NCI-H1048 (cell line): ENCODE data around the gene NFIA.

ENCODE experiments used
- DNase-seq: peaks from one replicate; lab custom pipeline; 2025; lab: John Stamatoyannopoulos, UW

NFIA gene

DNA sequence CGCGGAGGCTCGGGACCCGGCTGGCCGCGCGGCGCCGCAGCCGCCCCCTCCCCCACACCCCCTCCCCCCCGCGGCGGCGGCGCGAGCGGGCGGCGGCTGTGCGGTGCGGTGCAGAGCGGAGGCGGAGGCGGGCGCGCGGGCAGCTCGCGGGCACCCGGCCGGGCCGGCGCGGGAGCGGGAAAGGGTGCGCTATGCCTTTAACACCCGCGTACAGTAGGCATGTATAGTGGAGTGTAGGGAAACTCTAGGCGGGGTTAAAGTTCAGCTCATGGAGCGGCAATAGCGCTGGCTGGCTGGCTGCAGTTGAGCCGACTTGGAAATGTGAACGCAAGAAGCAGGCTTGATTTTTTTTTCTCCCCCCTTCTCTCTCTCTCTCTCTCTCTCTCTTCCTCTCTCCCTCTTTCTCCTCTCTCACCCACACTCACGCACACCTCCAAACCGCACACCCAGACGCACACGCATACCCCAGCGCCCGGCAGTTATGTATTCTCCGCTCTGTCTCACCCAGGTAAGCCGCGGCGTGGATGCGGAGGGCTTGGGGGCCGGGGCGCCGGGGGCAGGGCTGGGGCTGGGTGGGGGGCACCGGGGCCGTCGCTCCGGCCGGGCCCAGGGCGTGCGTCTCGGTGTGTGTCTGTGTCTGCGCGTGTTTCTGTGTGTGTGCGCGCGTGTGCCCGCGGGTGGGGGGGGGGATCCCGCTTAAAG is at the start of gene NFIA:
NFIA (plus strand) TSS at position 251 of the 702 bp plus-strand sequence.
- no peak for DNase-seq

DNA sequence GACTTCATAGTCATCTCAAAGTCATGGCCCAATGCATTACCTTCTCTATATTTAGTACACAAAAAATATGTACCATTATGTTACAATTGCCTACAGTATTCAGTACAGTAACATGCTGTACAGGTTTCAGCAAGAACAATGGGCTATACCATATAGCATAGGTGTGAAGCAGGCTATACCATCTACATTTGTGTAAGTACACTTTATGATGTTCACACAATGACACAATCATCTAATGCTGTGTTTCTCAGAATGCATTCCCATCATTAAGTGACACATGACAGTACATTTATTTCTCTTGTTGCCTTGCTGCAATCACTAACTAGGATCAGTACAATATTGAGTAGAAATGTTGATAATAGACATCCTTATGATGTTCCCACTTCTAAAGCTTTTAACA is 46.5 kb upstream of the NFIA start:
- no peak for DNase-seq

DNA sequence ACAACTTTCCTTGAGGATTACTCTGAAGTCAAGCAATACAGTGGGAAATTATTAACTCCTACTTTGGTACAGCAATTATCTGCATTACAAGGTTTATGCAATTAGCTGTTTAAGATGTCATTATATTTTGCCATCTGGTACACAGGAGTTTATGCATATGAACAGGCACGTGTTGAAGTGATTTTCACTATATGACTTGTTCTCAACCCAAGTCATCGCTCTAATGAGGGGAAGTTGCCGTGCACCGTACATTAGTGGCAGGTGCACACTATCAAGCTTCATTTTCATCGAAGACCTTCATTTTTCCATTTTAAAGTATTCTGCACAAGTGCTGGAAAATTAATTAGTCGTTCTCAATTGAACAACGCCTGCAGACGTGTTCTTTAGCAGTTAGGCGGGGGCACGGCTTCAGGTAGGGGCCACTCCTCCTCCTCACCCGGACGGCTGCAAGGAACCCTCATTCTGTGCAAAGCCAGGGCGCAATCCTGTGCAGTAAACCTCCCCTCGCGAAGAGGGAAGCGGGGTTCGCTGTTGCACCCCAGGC is 39.8 kb upstream of the NFIA start:
- no peak for DNase-seq

DNA sequence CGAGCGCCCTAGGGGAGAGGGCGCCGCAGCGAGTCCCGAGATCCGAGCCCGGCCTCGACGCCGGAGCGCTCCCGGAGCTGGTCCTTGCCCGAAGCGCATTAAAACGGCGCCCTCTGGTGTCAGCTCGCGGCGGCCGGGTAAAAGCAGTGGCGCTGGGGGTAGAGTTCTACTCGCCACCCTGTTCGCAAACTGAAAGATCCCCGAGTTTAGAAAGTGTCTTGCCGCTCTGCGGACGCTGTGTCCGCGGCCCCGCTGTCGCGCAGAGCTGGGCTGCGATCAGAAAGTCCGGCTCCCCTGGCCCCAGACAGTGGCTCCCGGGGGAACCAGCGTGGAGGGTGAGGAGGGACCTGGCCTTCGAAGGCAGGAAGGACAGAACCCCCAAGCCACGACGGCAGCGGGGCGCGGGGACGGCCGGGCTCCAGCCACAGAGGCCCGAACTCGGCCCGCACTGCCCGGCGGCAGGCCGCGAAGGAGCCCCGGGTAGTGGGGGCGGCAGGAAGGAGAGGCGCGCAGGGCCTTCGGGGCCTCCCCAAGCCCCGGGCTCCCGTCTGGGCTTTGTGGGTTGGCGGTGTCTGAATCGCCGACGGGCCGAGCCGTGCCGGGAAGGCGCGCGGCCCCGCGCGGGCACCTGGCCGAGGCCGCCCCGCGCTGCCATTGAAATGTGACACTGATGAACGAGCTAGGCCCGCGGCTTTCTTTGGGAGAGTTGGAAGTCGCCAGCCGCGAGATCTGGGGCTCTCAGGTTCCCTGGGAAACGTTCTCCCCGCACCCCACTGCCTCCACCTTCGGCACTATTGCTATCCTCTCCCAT is 39.1 kb upstream of the NFIA start:
- peak; percentile 41 for DNase-seq

DNA sequence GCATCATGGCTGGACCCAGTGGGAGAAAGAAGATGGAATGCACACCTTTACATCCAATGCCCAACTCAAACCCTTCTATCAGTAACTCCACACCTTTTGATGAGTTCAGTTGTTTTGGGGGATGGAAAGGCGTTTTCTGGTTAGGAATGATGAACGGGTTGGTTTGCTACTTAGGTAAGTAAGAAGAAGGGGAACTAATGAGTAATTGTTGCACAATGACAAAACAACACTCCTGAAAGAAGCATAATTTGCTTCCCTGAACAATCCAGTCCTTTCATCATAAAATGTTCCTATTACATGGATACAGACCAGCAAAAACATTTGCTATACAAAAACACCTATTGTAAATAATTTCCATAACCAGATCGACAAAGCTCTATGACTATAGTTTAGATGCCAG is 35.9 kb upstream of the NFIA start:
- no peak for DNase-seq

DNA sequence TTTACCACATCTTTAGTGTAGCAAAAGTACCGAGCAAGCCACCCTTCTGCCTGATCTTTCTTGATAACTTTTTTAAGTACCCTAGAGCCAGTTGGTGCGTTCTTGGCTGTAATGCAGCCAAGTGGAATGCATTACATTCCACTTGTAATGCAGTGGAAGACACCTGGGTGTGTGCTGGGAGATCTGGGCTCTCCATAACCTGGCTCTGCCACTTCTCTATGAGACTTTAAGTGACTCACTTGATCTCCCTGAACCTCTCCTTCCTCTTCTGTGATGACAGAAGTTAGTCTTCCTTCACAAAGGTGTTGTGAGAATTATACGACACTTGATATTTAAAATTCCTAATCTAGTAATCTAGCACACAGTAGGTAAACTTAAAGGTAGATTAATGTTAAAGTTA is 35.3 kb upstream of the NFIA start:
- no peak for DNase-seq

DNA sequence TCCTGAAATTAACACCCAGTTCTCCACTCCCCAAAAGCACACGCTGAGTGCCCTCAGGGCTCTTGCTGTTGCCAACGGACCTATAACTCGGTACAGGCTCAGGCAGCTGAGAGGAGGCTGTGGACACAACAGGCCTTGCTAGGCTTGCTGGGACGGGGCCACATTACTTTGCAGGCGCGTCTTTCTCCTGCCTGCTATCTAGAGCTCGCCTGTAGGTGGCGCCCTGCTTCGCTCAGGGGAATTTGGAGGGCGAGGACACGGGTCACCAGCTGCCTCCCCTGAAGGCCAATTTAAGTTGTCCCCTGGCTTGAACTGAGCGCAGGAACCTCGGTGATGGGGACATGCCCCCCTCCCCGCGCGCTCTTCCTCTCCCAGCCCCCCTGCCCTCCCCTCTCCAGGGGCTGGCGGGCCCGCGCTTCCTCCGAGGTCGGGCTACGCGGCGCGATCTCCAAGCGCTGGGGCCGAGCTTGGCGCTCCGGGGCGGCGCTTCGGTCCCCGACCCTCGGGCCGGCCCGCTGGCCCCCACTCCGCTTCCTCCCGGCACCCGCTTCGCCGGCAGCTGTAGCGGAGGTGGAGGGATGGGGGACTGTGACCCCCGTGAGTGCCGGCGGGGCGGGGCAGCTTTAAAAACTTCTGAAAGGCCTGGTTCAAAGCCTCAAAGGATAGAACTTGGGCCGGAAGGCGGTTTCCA is 32.4 kb upstream of the NFIA start:
- DNase-seq = peak; percentile 56

DNA sequence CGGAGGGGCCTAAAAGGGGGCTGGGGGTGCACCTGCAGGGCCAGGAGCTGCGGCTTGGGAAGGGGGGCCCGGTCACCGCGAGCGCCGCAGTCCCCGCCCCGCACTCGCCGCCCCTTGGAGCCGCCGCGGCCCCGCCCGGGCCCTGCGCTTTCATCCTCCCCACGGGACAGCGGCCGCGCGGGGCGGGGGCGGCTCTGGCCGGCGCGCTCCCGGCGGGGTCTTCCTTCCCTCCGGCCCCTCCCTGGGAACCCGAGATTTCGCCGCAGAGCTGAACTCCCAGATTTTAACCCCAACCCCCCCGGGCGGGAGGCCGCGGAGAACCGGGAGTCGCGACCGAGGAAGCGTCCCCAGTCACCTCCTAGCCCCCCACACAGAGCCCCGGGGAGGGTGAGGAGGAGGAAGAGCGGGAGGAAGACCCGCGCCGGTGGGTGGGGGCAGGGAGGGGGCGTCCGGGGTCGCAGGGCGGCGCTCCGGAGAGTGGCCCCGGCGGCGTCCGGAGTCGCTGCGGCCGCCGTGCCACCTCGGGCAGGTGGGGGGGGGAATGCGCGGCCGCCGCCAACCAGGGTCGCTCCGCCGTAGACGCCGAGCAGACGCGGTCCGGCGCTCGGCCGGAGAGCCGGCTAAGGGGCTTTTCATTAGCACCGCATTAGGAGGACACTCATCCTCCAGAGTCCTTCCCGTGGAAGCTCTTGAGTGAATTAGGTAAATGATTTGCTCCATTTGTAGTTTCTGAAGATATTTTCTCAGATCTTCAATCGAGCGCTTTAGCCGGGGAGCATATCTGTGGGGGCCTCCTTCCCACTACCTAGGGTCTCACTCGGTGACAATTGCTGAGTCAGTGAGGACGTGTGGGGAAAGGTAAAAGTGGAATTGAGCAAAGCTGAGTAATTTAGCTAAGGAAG is 31.6 kb upstream of the NFIA start:
- no peak for DNase-seq

DNA sequence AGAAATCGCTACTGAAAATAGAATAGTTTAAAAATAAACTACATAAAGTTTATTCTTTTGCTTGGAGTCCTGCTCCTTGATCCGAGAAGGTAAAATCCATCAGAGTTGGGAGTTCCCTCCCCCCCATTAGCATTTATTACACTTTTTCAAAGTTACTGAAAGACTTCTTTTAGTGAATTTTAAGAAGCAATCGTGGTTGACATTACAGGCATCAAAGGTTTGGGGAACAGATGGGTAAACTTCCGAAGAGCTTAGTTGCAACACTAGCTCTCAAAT is 31.0 kb upstream of the NFIA start:
- DNase-seq = no peak

DNA sequence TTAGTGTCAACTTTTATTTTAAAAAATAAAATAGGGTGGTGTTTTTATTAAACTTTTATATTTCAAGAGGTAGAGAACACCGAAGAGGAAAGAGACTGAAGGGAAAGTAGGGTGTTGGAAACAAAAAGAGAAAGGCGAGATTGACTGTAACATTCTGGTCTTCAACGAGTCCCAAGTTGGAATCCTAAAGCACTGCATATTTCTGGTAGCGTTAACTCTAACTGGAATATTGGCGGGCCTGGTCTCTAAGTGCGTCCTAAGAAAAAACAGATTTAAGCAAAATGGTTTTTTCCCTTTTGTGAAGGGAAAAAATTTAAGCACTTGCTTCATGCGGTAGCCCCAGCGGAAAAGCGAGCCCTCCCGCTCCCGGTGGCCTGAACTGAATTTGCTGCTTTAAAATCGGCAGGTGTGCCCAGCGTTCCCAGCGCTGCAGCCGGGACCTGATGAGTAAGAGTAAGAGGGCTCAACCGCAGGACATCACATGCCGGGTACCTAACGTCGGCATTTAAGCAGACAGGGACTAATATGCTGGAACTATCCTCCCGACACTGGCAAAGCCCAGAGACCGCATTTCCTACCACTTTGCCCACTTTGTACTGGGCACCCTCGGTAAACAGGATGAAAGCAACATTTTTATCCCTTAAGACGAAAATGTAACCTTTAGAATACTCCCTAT is 30.5 kb upstream of the NFIA start:
- no peak for DNase-seq

DNA sequence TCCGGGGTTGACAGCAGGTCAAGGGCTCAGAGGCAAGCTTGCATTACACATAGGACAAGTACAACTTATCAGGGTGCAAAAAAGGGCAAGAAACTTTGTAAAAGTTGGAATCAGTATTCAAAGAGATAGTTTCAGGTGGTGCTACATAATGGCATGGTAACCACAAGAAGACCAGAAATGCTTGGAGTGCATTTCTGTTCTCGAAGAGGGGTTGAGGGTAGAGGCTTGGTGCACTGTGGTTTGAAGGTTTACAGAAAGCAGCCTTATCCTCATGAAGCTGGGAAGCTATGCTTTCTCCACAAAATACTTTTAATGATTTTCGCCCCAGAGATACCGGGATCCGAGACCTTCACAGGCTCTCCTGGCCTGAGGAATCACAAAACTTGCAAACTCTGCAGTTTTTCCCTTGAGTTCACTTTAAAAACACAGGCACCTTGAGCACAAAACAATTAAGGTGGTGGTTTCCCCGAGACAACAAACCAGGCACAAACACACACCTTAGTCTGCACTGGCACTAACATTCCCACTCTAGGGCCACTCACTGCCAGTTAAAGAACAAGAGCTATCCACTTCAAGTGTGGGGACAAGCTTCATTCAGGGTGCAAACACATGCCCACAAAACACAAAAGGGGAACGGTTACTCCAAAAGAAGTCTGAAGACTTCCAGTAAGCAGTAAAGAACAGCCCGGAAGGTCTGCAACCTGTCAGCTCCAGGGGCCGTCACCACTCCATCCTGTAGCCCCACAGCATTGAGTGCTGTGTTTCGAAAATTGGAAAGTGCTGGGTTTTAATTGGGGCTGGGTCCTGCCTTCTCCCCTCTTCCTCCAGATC is 29.8 kb upstream of the NFIA start:
- DNase-seq = no peak

DNA sequence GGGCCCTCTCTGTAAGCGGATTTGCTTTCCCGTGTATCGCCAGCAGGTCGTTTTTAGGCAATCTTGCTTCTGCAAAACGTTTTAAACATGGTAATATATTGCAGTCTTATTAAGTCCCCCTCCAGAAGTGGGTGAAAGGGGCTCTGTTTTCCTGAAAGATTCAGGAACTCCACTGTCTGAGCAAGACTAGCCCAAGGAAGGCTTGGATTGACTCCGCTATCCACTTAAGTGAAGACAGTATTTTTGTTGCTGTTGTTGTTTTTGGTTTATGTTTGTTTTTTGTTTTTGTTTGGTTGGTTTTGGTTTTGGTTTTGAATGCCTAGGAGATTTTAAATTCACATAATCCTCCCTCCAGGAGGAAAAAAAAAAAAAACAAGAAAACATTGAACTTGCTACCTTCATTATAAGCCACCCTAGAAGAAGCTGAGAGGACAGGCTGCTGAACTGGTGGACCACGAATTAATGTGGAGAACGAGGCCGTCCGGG is 29.1 kb upstream of the NFIA start:
- no peak for DNase-seq

DNA sequence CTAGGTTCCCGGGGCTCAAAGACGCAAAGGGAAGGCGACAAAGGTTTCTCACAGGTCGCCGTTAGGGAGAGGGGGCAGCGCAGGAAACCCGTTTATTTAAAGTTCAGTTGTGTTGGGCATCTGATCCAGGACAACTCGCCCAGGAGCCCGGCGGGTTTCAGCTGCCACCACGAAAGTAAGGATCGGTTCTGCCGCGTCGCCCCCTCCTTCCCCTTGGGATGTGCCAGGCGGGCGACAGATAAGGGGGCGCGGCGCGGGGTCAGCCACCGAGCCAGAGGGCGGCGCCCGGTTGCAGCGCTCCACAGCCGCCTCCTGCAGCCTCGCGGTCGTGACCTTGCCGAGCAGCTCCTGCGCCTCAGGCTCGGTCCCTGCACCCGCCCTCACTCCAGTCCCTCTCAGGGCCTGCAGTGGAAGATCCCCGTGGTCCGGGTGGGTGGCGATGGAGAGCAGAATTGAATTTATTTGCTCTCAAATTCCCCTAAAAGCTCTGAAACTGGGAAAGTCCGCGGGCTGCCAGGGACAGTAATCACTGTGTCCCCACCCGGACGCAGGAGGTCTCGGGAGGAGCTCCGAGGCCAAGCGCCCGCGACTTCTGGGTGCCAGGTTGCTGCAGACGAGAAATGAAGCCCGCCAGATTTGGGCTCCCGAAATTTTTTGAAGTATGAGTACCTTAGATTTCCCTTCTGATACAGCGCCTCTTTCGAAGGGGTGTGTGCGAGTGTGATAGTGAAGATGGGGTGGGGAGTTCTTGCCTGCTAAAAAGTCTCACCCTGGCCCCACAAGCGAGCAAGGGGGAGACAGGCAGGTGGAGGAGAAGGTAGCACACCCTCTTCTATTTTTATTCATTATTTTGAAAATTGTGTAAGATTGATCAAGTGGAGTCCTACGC is 28.4 kb upstream of the NFIA start:
- DNase-seq = no peak

DNA sequence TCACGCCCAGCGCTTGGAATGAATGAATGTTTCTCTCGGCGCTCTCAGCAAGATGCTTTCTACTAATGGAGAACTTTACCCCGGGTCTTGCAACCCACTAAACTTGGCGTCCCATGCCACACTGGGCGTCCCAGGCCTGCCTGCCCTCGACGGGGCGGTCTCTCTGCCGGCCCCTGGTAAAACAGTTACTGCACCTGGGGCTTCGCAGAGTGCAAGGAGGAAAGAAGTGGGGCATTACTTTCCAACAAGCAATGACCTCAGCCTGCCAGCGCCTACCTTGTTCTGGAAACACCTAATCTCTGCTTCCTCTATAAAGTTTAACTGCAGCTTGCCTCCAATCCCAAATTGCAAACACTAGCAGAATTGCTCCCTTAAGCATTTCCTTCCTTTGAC is 27.8 kb upstream of the NFIA start:
- no peak for DNase-seq

DNA sequence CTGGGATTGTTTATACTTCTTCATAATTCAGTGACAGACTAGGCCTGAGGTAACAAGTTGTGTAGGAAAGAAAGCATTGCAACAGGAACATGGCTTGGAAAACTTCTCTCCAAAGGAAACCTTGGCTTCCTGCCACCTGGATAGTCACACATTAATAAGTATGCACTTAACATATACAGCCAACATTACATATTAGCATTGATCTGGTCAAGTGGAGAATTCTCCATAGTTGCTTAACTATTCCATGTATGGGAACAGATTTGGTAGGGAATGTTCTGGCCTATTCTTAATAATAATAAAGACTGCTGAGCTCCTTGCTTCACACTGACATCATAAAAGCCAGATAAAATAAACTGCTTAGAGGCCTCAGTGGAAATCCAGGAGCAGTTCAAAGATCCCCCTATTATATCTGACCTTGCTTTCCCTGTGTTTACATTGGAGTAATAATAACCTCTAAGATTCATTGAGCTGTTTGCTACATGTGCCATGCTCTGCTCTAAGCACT is 27.2 kb upstream of the NFIA start:
- DNase-seq = no peak

DNA sequence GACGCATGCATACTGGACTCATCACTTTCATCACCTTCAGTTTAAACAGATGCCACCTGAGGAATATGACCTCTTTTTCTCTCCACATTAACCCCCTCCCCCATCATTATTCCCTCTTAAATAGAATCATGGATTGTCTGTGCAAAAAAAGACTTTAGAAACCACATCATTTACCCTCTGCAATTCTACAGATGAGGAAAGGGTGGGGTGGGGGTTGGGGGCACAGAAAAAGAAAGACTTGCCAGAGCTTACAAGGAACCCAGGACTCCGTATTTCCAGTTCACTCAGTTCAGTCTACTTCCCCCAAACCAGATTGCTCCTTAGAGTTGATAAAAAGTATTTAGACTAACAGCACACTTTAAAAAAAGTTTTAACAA is 26.2 kb upstream of the NFIA start:
- DNase-seq = no peak

DNA sequence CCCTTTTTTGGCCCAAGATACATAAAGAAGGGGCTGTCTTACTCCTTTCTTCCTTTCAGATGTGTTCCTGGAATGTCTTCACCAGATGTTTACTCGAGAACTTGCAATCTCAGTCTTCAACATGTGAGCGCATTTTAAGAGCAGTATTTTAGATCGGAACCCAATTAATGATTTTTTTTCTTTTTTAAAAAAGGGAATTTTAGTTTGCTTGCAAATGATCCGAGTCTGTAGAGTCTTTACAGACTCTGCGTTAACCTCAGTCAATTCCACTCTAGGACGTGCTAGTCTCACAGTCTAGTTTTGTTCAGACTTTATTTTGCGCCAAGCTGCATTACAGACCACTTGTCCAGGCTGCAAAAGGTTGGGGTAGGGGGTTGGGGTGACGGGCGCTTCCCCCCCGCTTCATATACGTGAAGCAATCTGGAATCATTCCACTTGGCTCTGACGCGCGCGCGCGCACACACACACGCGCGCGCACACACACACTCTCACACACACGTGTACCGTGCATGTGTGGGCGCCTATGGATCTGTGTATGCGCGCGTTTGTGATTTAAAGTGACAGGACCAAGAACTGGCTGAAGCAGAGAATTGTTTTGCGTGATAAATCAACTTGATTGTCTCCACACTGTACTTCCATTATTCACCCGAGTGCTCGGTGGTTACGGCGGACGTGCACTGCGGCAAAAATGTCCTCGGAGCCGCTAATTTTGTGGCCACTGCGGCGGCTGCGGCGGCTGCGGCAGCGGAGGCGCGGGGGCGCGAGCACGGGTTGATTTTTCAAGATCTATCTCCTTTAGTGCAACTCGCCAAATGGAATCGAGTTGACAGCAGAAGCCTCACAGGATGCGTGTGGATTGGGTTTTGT is 25.6 kb upstream of the NFIA start:
- no peak for DNase-seq
